Ureter (tissue), 1 donor: ENCODE measurements around the gene MTCL3. TPM values are rescaled to one million over a fixed set of nuclear protein-coding genes. Genes with fewer than 3 reads are reported as not detected.
"Not testable (repeated sequence)": the region's sequence is repeated elsewhere in the genome, so short reads cannot be mapped to it uniquely, and the experiment has no call there.

Experiments used
- DNase-seq: peaks from one replicate; pipeline ENCODE4 v3.0.0-alpha.2; 2020; ENCODE audit warnings: low spot score
- total RNA-seq: library from RNA; stranded (reverse); gene quantifications from one replicate; pipeline ENCODE4 v1.2.4, GENCODE V29; 2023
- donor health status: DM: yes; HTN: yes; CAD: no.

Gene MTCL3

DNA sequence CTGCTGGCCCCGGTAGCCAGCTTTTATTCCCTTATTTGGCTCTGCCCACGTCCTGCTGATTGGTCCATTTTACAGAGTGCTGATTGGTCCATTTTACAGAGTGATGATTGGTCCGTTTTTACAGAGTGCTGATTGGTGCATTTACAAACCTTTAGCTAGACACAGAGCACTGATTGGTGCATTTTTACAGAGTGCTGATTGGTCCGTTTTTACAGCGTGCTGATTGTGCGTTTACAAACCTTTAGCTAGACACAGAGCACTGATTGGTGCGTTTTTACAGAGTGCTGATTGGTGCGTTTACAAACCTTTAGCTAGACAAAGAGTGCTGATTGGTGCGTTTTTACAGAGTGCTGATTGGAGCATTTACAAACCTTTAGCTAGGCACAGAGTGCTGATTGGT, 90.6 kb downstream of the MTCL3 start:
- not testable (repeated sequence) for DNase-seq

DNA sequence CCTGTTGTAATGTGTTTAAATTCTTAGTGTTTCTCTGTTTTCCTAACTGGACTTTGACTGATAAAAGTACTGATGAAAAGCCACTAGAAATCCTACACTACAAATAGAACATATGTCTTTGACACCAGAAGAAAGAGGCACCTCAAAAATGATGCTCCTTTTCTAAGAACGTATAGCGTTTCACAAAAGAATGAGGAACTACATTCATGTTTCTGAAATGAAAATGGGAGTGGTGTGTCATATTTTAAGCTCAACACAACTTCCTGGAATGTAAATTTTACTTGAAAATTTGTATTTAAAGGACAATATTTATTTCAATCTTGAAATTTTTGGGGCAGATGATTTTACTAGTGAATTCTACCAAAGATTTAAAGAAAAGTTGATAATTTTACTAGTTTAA, 95.2 kb downstream of the MTCL3 start:
- no peak for DNase-seq

Other genes starting within 250 kb of the MTCL3 start
- 63.1 TPM for gene ECHDC1, start 175.7 kb downstream of the MTCL3 start, total RNA-seq
- 12.8 TPM for gene KIAA0408, start 59.9 kb downstream of the MTCL3 start, total RNA-seq
- 0.55 TPM for gene C6orf58, start 57.8 kb upstream of the MTCL3 start, total RNA-seq